T-helper 22 cell (primary cell): ENCODE data around the gene ULBP3.

Experiments
- DNase-seq: peaks from one replicate; pipeline ENCODE4 v3.0.0-alpha.2; 2020; ENCODE audit warnings: low read depth

ULBP3 gene

DNA sequence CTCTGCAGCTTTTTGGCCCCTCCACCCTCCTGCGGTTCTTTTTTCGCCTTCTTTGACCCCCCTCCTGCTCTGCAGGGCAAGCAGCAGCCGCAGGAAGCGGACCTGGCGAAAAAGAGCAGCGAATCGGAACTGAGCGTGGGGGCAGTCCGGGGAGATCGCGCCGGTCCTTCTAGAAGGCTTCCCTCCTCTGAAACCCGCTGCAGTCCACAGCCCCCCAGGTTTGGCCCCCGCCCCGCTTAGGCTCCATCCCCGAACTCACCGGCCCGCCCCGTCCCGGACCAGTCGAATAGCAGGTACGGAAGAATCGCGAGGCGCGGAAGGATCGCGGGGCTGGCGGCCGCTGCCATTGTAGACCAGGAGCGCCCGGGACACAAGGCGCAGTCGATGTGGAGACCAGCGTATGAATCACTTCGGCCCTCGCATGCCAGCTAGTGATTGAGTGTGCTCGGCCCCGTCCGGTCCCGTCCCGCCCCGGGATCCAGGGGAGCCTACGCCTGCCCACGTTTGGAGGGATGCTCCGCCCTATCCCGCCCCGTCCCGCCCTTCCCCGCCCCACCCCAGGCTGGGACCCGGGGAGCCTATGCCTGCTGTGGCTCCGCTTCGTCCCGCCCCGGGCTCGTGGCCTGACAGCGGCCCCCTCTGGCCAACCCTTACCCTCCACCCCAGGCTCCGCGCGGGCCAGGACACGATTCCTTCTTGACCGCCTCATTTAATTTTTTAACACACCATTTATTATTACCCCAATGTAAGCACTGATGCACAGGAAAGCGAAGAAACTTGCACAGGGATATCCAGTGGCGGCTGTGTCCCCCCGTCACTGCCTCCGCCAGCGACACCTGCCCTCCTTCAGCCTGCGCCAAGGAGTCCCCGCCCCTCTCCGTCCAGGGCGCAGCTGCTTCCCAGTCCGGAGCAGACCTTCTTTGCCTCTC lies at the start of gene ULBP3:
ULBP3 (minus strand) TSS at position 402 of the 929 bp plus-strand sequence; CDS start at position 347, 55 bp downstream.
- DNase-seq = peak; percentile 56

DNA sequence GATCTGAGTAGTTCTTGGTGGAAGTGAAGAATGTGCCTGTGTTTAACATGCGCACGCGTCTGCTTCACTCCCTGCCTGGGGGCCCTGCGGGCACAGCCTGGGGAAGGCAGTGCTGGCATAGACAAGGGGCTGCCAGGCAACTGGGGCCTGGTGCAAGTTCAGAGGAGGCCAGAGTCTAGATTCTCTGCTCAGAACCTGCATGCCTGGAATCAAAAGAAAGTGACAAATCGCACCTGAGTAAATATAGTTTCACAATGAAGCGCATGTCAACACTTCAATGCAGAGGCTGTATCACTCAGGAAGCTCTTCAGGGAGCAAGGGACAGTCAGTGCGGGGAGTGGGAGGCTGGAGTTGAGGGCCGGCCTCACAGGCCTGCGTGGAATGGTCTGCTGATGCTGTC lies 49.7 kb upstream of the ULBP3 start:
- no peak for DNase-seq

- no peak for DNase-seq
These were observed 49.3 kb upstream of the ULBP3 start for GRCh38 chr6:150118203-150118602.

DNA sequence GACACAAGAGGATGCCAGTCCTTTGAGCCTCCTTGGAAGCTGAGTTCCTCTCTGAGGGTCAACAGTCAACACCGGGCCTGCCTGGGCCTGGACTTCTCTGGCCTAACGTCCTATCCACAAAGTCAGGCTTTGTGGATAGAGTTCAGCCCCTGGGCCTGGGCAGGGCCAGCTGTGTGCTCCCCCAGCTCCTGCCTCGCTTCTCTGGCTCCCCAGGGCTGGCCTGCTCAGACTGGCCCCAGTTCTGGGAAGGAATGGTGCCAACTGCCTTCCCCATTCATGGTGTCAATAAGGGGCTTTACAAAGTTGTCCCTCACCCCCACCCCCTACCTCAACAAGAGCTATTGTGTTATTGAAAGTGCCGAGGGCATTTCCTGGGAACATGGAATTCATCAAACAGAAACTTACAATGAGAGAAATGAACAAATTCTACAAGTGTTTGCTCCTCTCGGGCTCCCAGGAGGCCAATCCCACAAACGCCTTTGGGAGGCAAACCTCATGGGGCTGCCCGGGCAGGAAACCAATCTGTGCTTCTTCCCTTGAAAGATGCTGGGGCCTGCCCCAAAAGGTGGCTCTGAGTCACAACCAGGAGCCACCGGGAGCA lies 47.4 kb upstream of the ULBP3 start:
- no peak for DNase-seq

DNA sequence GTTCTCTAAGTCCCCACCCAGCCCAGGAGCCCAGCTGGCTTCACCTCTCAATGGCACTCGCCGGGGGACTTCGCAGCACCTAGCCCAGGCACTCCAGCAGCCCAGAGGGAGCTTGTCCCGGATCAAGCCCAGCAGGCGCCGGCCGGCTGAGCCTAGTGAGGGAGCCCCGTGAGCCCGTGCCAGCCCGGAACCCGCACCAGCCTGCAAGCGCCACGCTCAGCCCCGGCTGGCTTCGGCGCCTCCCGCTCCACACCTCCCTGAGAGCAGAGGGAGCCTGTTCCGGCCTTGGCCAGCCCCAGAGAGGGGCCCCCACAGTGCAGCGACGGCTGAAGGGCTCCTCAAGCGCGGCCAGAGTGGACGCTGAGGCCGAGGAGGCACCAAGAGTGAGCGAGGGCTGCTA lies 46.8 kb upstream of the ULBP3 start:
- DNase-seq = no peak

DNA sequence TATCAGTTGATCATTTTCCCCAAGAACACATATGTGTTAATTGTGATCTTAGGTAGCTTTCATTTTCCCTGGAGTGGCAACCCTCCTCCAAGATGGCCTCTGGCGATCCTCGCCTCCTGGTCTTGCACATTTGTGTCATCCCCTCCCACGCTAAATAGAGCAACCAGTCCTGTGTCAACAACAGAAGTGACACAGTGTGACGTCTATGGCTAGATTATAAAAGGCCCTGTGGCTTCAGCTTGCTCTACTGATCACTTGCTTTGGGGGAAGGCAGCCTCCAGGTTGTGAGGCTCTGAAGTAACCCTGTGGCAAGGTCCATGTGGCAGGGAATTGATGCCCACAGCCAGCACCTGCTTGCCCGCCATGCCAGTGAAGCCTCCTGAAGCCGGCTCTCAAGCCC lies 43.3 kb upstream of the ULBP3 start:
- no peak for DNase-seq

- DNase-seq = no peak
These were observed 33.9 kb upstream of the ULBP3 start for GRCh38 chr6:150102750-150103270.

GRCh38 chr6:150100745-150101144 lies 31.8 kb upstream of the ULBP3 start:
- DNase-seq = no peak

DNA sequence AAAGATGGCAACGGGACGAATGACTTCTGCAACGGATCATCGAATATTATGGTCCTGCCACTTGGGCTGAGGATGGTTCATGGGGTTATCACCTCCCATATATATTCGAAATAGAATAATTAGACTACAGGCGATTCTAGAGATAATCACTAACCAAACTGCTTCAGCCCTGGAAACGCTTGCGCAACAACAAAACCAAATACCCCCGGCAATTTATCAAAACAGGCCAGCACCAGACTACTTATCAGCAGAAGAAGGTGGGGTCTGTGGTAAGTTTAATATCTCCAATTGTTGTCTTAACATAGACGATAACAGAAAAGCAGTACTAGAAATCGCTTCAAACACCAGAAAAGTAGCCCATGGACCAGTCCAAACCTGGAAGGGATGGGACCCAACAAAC lies 31.0 kb upstream of the ULBP3 start:
- DNase-seq = no peak

- no peak for DNase-seq
These were observed 30.6 kb upstream of the ULBP3 start for GRCh38 chr6:150099546-150099945.

DNA sequence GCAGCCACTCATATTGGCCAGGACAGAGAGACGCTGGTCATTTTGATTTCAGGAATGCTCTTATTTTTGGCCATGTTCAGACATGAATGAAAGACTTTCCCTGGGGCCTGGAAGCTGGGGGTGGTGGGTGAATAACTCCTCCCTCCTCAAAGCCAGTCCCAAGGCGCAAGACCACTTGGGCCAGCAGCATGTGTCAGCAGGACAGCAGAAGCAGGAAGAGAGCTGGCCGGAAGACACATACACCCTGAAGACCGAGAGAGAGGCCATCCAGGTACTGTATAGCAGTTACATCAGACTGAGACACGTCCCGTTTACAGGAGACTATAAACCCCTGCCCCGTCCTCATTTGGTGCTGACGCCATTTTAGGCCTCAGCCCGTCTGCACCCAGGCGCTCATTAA lies 29.2 kb upstream of the ULBP3 start:
- DNase-seq = no peak

DNA sequence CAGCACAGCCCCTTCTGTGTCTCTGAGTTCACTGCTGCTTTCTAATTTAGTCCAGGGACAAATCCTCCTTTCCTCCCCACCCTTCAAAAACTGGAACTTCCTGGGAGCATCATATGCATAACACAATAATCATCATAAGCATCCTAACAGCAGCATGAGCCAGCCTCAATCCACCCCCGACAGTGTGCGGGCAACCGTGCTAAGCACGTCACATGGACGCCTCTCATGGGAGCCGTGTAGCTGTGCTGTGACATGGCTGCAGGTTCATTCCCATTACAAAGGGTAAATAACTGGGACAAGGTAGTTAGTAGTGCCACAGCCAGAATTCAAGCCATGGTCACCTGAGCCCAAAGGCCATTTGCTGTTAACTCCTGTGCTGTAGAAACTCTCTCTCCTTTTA lies 24.5 kb upstream of the ULBP3 start:
- no peak for DNase-seq

DNA sequence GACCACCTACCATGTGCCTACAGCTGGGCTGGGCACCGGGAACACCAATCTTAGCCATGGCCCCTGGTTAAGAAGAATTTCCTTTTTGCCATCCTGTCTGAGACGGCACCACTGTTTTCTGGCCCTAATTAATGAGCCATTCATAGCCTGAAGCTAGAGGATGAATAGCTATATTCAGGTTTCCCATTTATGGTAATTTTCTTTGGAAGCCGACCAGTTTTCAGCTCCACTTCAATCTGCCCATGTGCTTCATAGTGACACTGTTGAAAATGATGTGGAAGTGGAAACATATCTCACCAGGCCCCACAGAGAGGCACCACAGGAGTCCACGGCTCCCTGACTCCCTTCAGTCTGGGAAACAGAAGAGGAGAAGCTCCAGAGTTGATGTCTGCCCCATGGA lies 22.6 kb upstream of the ULBP3 start:
- DNase-seq = no peak

DNA sequence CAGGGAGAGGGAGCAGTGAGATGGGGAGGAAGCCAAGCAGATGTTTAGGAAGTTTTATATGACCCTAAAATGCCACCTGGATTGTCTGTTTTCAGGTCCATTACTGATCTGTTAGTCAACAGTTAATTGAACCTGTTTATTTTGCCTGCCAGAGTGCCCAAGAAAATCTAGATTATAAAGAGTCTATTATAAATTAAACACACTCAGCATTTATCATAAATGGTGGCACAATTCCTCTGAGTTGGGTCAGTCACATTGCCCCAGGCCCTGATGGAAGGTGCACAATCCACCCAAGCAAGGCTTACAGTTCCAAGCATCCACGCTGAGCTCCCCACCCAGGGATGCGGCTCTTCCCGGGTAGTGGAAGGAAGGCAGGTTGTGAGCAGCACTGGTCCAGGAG lies 21.4 kb upstream of the ULBP3 start:
- DNase-seq = no peak

GRCh38 chr6:150088481-150089154 lies 19.7 kb upstream of the ULBP3 start:
- DNase-seq = no peak

GRCh38 chr6:150087336-150087735 lies 18.4 kb upstream of the ULBP3 start:
- DNase-seq = no peak

- DNase-seq = no peak
These were observed 17.1 kb upstream of the ULBP3 start for GRCh38 chr6:150086026-150086425.

- DNase-seq = no peak
These were observed 15.5 kb upstream of the ULBP3 start for GRCh38 chr6:150084426-150084825.

- no peak for DNase-seq
These were observed 14.9 kb upstream of the ULBP3 start for GRCh38 chr6:150083839-150084238.

GRCh38 chr6:150081702-150082101 lies 12.8 kb upstream of the ULBP3 start:
- no peak for DNase-seq

GRCh38 chr6:150079604-150080003 lies 10.7 kb upstream of the ULBP3 start:
- peak; percentile 20 for DNase-seq

- no peak for DNase-seq
These were observed 9.9 kb upstream of the ULBP3 start for GRCh38 chr6:150078788-150079187.
